ENCODE data around the gene EMILIN2. TPM values are rescaled to one million over a fixed set of nuclear protein-coding genes. Genes with fewer than 3 reads are reported as not detected.
A peak's percentile ranks its signal among the peaks of the same experiment; 100 is the strongest.

The EMILIN2 gene
- total RNA-seq, 1 experiment from 2014 or later: 11.7 TPM

- peak; percentile 84 for ATAC-seq
- peak overlapping the region; percentile 30; the same call in 1 of the 2 replicates for H3K4me3 Mint-ChIP-seq
- ChIA-PET POLR2A (interaction anchor here (0.6 kb wide), 2 partner anchors 9 to 240 kb away, joined by 3 read pairs; no protein-coding TSS in a partner anchor), CTCF (interaction anchor here (0.6 to 2.3 kb wide), 10 partner anchors 9 to 566 kb away, joined by 3 to 10 read pairs (median 4); no protein-coding TSS in a partner anchor)
- DNase-seq (ENCODE audit: low spot score): no peak
- H3K4me1 Mint-ChIP-seq: peaks cover 53% of the 10 kb centered on the region
- TF ChIP-seq ETV6 (CRISPR knock-in tag; IDR thresholded peaks at IDR 0.05) (no peak), FOXK1 (CRISPR knock-in tag; IDR thresholded peaks at IDR 0.05) (peak; percentile 24; the same call in 1 of the 2 replicates)
- peak overlapping the region; percentile 96 for H3K27ac Mint-ChIP-seq
- no peaks in the 10 kb centered on the region for H3K9me3 Mint-ChIP-seq
- H3K36me3 Mint-ChIP-seq: peaks cover 44% of the 10 kb centered on the region
- no peaks in the 10 kb centered on the region for H3K27me3 Mint-ChIP-seq (ENCODE audit: low read depth)
Observed at GRCh38 chr18:2916184-2916583, 69.4 kb downstream of the EMILIN2 start.

GRCh38 chr18:2917259-2918047 lies 70.6 kb downstream of the EMILIN2 start:
- H3K36me3 Mint-ChIP-seq: peaks cover 46% of the 10 kb centered on the region
- peaks cover 57% of the 10 kb centered on the region for H3K4me1 Mint-ChIP-seq
- ChIA-PET CTCF (interaction anchor here (1.0 to 2.3 kb wide), 6 partner anchors 10 to 329 kb away, joined by 3 to 10 read pairs (median 4); no protein-coding TSS in a partner anchor), POLR2A (interaction anchor here (0.6 to 0.7 kb wide), 2 partner anchors 18 to 199 kb away, joined by 3 read pairs; no protein-coding TSS in a partner anchor)
- TF ChIP-seq ERG (CRISPR knock-in tag; IDR thresholded peaks at IDR 0.05): no peak
- no peak for TF ChIP-seq E2F5 (CRISPR knock-in tag; IDR thresholded peaks at IDR 0.05)
- TF ChIP-seq NR3C1 (CRISPR knock-in tag; conservative IDR thresholded peaks at IDR 0.05; ENCODE audit: low read depth): no peak
- no peak for TF ChIP-seq GABPB1 (CRISPR knock-in tag; IDR thresholded peaks at IDR 0.05)
- TF ChIP-seq AFF4 (CRISPR knock-in tag; IDR thresholded peaks at IDR 0.05; ENCODE audit: borderline replicate concordance): no peak
- no peak for TF ChIP-seq ELF4 (CRISPR knock-in tag; IDR thresholded peaks at IDR 0.05; ENCODE audit: low read depth)
- no peak for TF ChIP-seq TP53 (CRISPR knock-in tag; IDR thresholded peaks at IDR 0.05)
- no peaks in the 10 kb centered on the region for H3K27me3 Mint-ChIP-seq (ENCODE audit: low read depth)
- 0 out of 2 replicates have a peak overlapping the region, but pooled peaks have one; percentile 30 for H3K4me3 Mint-ChIP-seq
- H3K9me3 Mint-ChIP-seq: no peaks in the 10 kb centered on the region
- peak overlapping the region; percentile 96 for H3K27ac Mint-ChIP-seq
- ATAC-seq (no peak), DNase-seq (ENCODE audit: low spot score) (no peak)

- no peaks in the 10 kb centered on the region for H3K27me3 Mint-ChIP-seq (ENCODE audit: low read depth)
- ATAC-seq (no peak), DNase-seq (ENCODE audit: low spot score) (no peak)
- no peaks in the 10 kb centered on the region for H3K9me3 Mint-ChIP-seq
- ChIA-PET CTCF (interaction anchor here (0.6 to 0.8 kb wide), 2 partner anchors 12 to 264 kb away, joined by 3 read pairs; no protein-coding TSS in a partner anchor), POLR2A (no interaction called here)
- no peak overlapping the region for H3K4me3 Mint-ChIP-seq
- peaks cover 54% of the 10 kb centered on the region for H3K36me3 Mint-ChIP-seq
- H3K4me1 Mint-ChIP-seq: peaks cover 53% of the 10 kb centered on the region
- no peak overlapping the region; the same call in 1 of the 2 replicates for H3K27ac Mint-ChIP-seq
- TF ChIP-seq RELA (CRISPR knock-in tag; IDR thresholded peaks at IDR 0.05; ENCODE audit: borderline replicate concordance) (no peak), ZNF423 (CRISPR knock-in tag; IDR thresholded peaks at IDR 0.05) (no peak), KAT7 (CRISPR knock-in tag; IDR thresholded peaks at IDR 0.05; ENCODE audit: borderline replicate concordance) (no peak), NFATC4 (CRISPR knock-in tag; IDR thresholded peaks at IDR 0.05) (no peak), ZNF281 (CRISPR knock-in tag; IDR thresholded peaks at IDR 0.05) (no peak), CREM (CRISPR knock-in tag; IDR thresholded peaks at IDR 0.05) (no peak), FOXP4 (CRISPR knock-in tag; IDR thresholded peaks at IDR 0.05) (no peak), FOXK1 (CRISPR knock-in tag; IDR thresholded peaks at IDR 0.05) (no peak), ZNF138 (CRISPR knock-in tag; conservative IDR thresholded peaks at IDR 0.05) (no peak), GRHL2 (CRISPR knock-in tag; IDR thresholded peaks at IDR 0.05; ENCODE audit: insufficient replicate concordance, severe bottlenecking) (no peak)
Observed at GRCh38 chr18:2918761-2919550, 72.2 kb downstream of the EMILIN2 start.

Data from WTC11 (cell line).